Glomerular visceral epithelial cell (primary cell): ENCODE data around the gene PZP.
"Not testable (repeated sequence)": the region's sequence is repeated elsewhere in the genome, so short reads cannot be mapped to it uniquely, and the experiment has no call there.

ENCODE experiments used
- DNase-seq: peaks from one replicate; pipeline ENCODE4 v3.0.0-alpha.2; 2016; ENCODE audit errors: extremely low spot score

PZP gene

DNA sequence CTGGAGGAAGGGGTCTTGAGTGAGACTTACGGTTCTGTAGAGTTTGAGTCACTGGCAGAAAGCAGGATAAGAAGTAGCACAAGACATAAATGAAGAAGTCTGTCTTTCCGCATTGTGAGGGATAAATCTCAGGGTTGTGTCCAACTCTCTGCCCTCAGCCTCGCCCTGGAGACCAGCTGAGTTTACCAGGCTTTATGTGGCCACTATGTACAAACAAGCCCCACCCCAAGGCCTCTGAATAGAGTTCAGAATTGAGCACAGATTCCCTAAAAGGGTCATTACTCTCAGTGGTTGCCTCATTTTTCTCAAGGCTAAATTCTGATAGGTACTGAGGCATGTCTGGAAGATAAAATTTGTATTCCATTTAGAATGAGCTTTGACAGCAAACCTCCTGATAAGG is at the start of gene PZP:
Gene PZP (minus strand): TSS at position 167 of the 400 bp plus-strand sequence. CDS start 54 bp downstream, at position 113.
- no peak for DNase-seq

DNA sequence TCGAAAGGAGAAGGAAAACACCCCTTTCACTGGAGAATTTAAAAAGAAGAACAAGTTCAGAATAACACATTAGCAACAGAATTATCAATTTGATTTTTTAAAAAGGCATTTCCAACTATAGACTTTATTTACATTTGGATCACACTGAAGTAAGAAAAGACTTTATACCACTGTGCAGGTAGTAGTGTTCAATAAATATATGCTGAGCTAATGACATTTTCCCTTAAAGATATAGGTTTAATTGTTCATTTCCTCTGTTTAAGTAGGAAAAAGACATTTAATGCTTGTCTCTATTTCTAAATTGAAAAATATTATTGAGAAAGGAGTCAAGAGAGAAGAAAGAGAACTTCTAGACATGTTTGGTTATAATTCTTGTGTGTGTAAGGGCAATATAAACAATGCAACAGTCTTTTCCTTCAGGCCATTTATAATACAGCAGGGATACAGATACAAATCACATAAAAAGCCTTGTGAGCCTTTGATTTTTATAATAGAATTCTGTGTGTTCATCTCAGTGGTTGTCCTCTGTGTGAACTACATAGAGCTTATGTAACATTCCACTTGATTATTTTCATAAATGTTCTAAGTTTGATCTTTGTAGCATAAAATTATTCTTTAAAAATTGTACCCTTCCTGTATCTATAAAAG is 48.7 kb upstream of the PZP start:
- DNase-seq = no peak

GRCh38 chr12:9256341-9256740 is 48.1 kb upstream of the PZP start:
- no peak for DNase-seq

GRCh38 chr12:9255837-9256236 is 47.6 kb upstream of the PZP start:
- DNase-seq = no peak

- DNase-seq = no peak
These were observed 45.3 kb upstream of the PZP start for GRCh38 chr12:9253464-9253863.

- DNase-seq = not testable (repeated sequence)
These were observed 44.6 kb upstream of the PZP start for GRCh38 chr12:9252791-9253190.

DNA sequence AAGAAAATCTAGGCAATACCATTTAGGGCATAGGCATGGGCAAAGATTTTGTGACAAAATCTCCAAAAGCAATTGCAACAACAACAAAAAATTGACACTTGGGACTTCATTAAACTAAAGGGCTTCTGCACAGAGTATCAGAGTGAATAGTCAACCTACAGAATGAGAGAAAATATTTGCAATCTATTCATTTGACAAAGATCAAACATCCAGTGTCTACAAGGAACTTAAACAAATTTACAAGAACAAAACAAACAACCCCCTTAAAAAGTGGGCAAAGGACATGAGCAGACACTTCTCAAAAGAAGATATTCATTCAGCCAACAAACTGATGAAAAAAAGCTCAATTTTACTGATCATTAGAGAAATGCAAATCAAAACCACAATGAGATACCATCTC is 44.1 kb upstream of the PZP start:
- no peak for DNase-seq

GRCh38 chr12:9248435-9248834 is 40.2 kb upstream of the PZP start:
- no peak for DNase-seq

DNA sequence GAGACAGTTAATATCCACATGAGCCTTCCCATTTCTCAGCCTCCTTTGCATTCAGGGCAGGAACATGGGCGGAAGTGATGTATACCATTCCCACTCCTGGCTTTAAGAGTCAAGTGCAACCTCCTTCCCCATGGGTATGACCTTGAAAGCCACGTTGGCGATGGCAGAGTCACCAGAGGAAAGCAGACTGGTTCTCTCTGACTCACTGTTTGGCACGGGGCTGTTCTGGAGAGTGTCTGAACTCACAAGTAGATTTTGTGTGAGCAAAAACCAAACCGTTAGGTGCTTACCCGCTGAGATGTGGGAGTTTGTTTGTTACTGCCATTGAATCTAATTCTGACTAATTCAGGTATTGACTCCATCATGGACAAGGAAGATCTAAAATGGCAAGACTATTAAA is 36.7 kb upstream of the PZP start:
- no peak for DNase-seq

DNA sequence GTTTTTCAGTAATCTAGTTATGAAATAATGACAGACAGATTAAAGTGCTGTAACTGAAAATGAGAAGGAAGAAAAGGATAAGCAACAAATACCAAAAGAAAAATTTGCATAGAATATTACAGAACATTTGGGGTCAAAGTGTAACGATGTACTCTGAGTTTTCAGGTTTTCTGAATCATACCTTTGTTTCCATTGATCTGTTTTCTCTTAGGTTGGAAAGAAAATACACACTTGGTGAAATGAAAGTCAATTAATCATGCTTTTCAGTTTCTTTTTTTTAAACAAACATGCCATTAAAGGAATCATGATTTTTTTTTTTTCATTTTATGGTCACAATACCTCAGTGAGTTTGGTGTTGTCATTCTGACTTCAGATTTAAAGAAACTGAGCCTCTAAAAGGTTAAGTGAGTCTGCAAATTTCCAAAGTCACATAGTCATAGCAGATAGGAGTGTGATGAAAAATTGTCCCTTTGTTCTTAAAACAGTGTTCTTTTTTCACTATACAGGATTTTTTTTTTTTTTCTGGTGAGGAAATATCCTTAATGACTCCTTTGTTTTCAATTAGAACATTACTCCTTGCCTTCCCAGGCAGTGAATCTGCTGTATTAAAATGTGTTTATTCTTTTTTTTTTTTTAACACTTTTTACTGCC is 35.9 kb upstream of the PZP start:
- no peak for DNase-seq

GRCh38 chr12:9241301-9241700 is 33.1 kb upstream of the PZP start:
- DNase-seq = no peak

GRCh38 chr12:9240776-9241175 is 32.6 kb upstream of the PZP start:
- DNase-seq = no peak

DNA sequence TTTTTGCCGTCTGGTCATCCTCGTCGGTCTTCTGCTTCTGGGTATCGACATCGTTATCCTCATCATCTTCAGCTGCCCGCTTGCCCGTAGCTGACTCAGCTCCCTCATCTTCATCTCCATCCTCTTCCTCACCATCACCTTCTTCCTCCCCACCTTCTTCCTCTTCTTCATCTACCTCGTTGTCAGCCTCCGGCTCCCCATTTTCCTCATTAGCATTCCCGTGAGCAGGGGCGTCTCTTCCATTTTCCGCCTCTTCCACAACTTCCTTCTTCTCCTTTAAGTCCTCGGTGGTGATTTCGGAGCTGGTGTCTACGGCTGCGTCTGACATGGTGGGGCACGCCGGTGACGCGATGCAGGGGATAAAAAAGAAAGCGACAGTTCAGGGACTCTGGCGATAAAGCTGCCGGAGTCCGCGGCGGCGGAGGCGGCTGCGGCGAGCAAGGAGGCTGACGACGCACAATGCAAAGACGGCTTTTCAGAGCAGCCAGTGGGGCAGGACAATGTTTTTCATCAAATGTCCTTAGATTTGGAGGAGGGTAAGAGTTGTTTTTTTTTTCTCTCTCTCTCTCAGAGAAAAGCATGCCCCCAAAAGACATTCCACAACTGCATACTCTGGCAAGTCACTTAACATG is 31.9 kb upstream of the PZP start:
- DNase-seq = not testable (repeated sequence)

DNA sequence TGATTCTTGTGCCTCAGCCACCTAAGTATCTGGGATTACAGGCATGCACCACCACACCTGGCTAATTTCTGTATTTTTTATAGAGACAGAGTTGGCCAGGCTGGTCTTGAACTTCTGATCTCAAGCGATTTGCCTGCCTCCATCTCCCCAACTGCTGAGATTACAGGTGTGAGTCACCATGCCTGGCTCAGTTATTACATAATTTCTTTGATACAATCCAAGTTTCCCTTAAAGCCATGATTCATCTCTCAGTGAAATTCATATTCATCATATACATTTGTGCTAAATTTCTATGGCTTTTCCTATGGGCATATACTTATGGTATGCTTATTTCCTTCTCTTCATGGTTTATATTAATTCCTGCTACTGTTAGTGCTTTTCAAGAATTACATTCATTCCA is 29.1 kb upstream of the PZP start:
- no peak for DNase-seq

- no peak for DNase-seq
These were observed 27.3 kb upstream of the PZP start for GRCh38 chr12:9235519-9235918.

GRCh38 chr12:9227950-9228349 is 19.8 kb upstream of the PZP start:
- no peak for DNase-seq

DNA sequence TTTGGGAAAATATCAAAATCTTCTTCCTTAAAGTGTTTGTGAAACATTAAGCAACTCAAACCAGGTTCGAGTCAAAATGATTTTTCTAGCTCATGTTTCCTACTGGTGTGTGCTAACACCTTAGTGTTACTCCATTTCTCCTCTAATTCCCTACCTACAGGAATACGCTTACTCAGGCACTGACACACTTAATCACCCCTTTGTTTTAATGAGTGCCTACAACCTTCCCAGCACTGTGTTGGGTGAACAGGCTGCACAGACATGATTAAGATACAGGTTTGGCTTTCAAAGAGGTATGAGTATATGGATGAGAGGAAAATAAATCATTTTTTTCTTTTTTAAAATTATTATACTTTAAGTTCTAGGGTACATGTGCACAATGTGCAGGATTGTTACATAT is 15.6 kb upstream of the PZP start:
- no peak for DNase-seq

- no peak for DNase-seq
These were observed 13.3 kb upstream of the PZP start for GRCh38 chr12:9221483-9221882.

GRCh38 chr12:9221011-9221410 is 12.8 kb upstream of the PZP start:
- DNase-seq = not testable (repeated sequence)

DNA sequence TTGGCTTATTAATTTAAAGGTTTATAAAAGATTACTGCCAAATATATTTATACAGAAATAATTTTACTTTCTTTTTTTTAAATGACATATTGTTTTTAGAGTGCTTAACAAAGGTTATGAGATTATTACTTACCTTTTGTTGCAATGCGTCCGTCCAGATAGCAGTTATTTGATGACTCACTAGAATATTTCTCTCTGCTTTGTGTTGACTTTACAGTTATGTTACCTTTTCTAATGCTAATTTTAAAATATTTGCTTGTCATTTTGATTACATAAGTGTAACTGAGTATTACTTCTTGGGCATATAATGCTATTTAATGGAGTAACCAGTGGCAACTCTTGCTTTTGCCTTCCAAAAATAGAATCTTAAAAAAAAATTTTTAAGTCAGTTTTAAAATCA is 6.3 kb upstream of the PZP start:
- DNase-seq = no peak

DNA sequence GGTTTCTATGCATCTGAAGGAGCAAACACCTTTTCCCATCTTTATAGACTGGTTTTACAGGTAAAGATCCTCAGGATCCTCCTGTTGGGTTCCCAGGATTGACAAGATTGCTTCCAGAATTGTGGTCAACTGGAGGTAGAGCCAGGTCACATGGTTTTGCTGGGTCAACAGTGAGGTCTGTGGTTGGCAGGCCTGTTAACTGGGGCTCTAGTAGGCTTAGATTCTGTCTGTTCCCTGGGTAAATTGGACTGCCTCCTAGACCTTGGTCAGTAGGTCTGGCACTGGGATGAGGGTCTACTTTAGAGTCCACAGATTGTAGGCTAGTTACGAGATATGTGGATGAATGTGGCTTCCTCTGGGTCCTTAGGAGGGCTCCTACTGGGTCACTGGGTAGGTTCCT is 3.5 kb upstream of the PZP start:
- DNase-seq = no peak

GRCh38 chr12:9204380-9204779 is 3.8 kb downstream of the PZP start:
- DNase-seq = no peak

- DNase-seq = no peak
These were observed 10.2 kb downstream of the PZP start for GRCh38 chr12:9198012-9198411.
